HepG2 (cell line): ENCODE results near the gene UST. TPM values are rescaled to one million over a fixed set of nuclear protein-coding genes. Genes with fewer than 3 reads are reported as not detected.

ENCODE experiments used
- ATAC-seq: fragments of 200-7000 bp; cut with Tn5 transposase; 3 replicates; pipeline ENCODE4 v1.9.1; 2020; ENCODE audit warnings: mild to moderate bottlenecking, moderate library complexity
- BruUV-seq: library from RNA; stranded (reverse); fragments of 400-500 nt; replicated peaks from 2 replicates; lab custom pipeline; 2021; lab: Mats Ljungman, UMichigan
- CTCF ChIA-PET: fragments of 300-600 bp; formaldehyde crosslinking; extraction: SDS; loops from one replicate; lab custom pipeline; 2021; ENCODE audit warnings: low total read pairs, inconsistent platforms, low intra/inter-chr PET ratio; lab: Yijun Ruan, JAX
- POLR2A ChIA-PET: fragments of 350-600 bp; sonication (Branson Sonifier 250); formaldehyde crosslinking; loops from one replicate; lab custom pipeline; 2020; ENCODE audit warnings: antibody characterized with exemption, inconsistent platforms; lab: Yijun Ruan, JAX
- DNase-seq: peaks from one replicate; pipeline ENCODE4 v3.0.0-alpha.2; 2015; ENCODE audit warnings: low spot score
- FAIRE-seq: peaks from 3 replicates; lab custom pipeline; 2011; peaks lifted over from hg19 to GRCh38; lab: Jason Lieb, UNC
- H2AFZ ChIP-seq: one replicate; pipeline ENCODE4 v1.6.1; 2011; ENCODE audit warnings: low read length, inconsistent platforms
- H3K27ac ChIP-seq: fragments of 300-600 bp; 3 replicates; pipeline ENCODE4 v1.8.0; 2011; ENCODE audit warnings: mixed run types, mild to moderate bottlenecking, mixed read lengths, low read length, inconsistent platforms; ENCODE audit not compliant: insufficient read depth; ENCODE audit errors: extremely low read length
- H3K27me3 ChIP-seq, 2 experiments: fragments of 200-600 bp in 1 of 2; 2 replicates in 1 of 2; 3 replicates in 1 of 2; pipeline versions ENCODE4 v1.6.0 to v1.8.0; 2011; ENCODE audit warnings: low read length in 2 of 2, mild to moderate bottlenecking in 2 of 2, moderate library complexity in 2 of 2, inconsistent platforms in 1 of 2; ENCODE audit not compliant: insufficient read depth in 2 of 2, control insufficient read depth in 1 of 2
- H3K36me3 ChIP-seq, 2 experiments: fragments of 200-600 bp in 1 of 2; replicated peaks in 1 of 2; 2 replicates in 1 of 2; 3 replicates in 1 of 2; pipeline versions ENCODE4 v1.5.1 to v1.8.0; 2011; ENCODE audit warnings: low read length in 2 of 2, inconsistent platforms in 1 of 2; ENCODE audit not compliant: insufficient read depth in 2 of 2, control insufficient read depth in 1 of 2
- H3K4me1 ChIP-seq: 2 replicates; pipeline ENCODE4 v1.5.1; 2012; ENCODE audit warnings: low read length, inconsistent platforms; ENCODE audit not compliant: insufficient read depth
- H3K4me2 ChIP-seq: 2 replicates; pipeline ENCODE4 v1.6.0; 2011; ENCODE audit warnings: low read depth, low read length, inconsistent platforms
- H3K4me3 ChIP-seq, 3 experiments: fragments of 200-600 bp in 1 of 3; sonication (generic), shearing (Covaris generic) in 1 of 3; replicated peaks in 1 of 3; 2 replicates each; pipeline ENCODE4 v1.5.1; 2011 to 2016; ENCODE audit warnings: low read length in 3 of 3, inconsistent platforms in 2 of 3, low read depth in 2 of 3, mild to moderate bottlenecking in 2 of 3, control low read depth in 1 of 3, mixed read lengths in 1 of 3; ENCODE audit not compliant: insufficient read depth in 1 of 3
- H3K79me2 ChIP-seq: one replicate; pipeline ENCODE4 v1.6.1; 2011; ENCODE audit warnings: low read length, inconsistent platforms; ENCODE audit not compliant: insufficient read depth
- H3K9ac ChIP-seq: 2 replicates; pipeline ENCODE4 v1.6.0; 2011; ENCODE audit warnings: mild to moderate bottlenecking, low read depth, low read length, inconsistent platforms; ENCODE audit not compliant: insufficient read depth
- H3K9me3 ChIP-seq: 2 replicates; pipeline ENCODE4 v1.5.1; 2012; ENCODE audit warnings: mild to moderate bottlenecking, low read length
- H4K20me1 ChIP-seq: 2 replicates; pipeline ENCODE4 v1.6.0; 2011; ENCODE audit warnings: inconsistent platforms, mild to moderate bottlenecking, low read length, moderate library complexity; ENCODE audit not compliant: insufficient read depth
- CENPT ChIP-seq: sonication (generic); formaldehyde crosslinking; IDR thresholded peaks from 2 replicates; pipeline ENCODE4 v1.8.0; 2022; ENCODE audit warnings: low read depth, mild to moderate bottlenecking, moderate library complexity, missing genetic modification reagents
- FLYWCH1 ChIP-seq: sonication (generic); formaldehyde crosslinking; IDR thresholded peaks from 2 replicates; pipeline ENCODE4 v1.8.1; 2023; ENCODE audit warnings: mild to moderate bottlenecking, missing genetic modification reagents
- HDAC2 ChIP-seq: sonication (generic); formaldehyde crosslinking; IDR thresholded peaks from 2 replicates; pipeline ENCODE4 v1.4.0; 2020; ENCODE audit warnings: missing genetic modification reagents
- JDP2 ChIP-seq: sonication (generic); formaldehyde crosslinking; IDR thresholded peaks from 2 replicates; pipeline ENCODE4 v1.8.1; 2022; ENCODE audit warnings: missing genetic modification reagents, borderline replicate concordance
- NR3C1 ChIP-seq: sonication (generic); formaldehyde crosslinking; IDR thresholded peaks from 2 replicates; pipeline ENCODE4 v1.4.0; 2020; ENCODE audit warnings: missing genetic modification reagents
- PLRG1 ChIP-seq: fragments of 450-650 bp; conservative IDR thresholded peaks from 2 replicates; pipeline ENCODE4 v1.6.1; 2016
- PRMT3 ChIP-seq: sonication (generic); formaldehyde crosslinking; IDR thresholded peaks from 2 replicates; pipeline ENCODE4 v1.8.1; 2022; ENCODE audit warnings: low read depth, mild to moderate bottlenecking, moderate library complexity, missing genetic modification reagents, borderline replicate concordance
- SATB2 ChIP-seq: sonication (generic); formaldehyde crosslinking; IDR thresholded peaks from 2 replicates; pipeline ENCODE4 v1.5.0; 2020; ENCODE audit warnings: missing genetic modification reagents
- SNAI1 ChIP-seq: sonication (generic); formaldehyde crosslinking; IDR thresholded peaks from 2 replicates; pipeline ENCODE4 v1.5.0; 2020; ENCODE audit warnings: mild to moderate bottlenecking, missing genetic modification reagents, borderline replicate concordance
- SP2 ChIP-seq: sonication (generic); formaldehyde crosslinking; IDR thresholded peaks from 2 replicates; pipeline ENCODE4 v1.5.1; 2020; ENCODE audit warnings: mild to moderate bottlenecking, missing genetic modification reagents
- TP53 ChIP-seq: sonication (generic); formaldehyde crosslinking; conservative IDR thresholded peaks from 2 replicates; pipeline ENCODE4 v1.4.0; 2020; ENCODE audit warnings: missing genetic modification reagents
- ZBTB8A ChIP-seq: sonication (generic); formaldehyde crosslinking; IDR thresholded peaks from 2 replicates; pipeline ENCODE4 v1.4.0; 2020; ENCODE audit warnings: mild to moderate bottlenecking, low read depth, missing genetic modification reagents, borderline replicate concordance
- ZFX ChIP-seq: sonication (generic); formaldehyde crosslinking; IDR thresholded peaks from 2 replicates; pipeline ENCODE4 v1.4.0; 2020; ENCODE audit warnings: mild to moderate bottlenecking, low read depth, missing genetic modification reagents, moderate library complexity
- ZFY ChIP-seq: sonication (generic); formaldehyde crosslinking; IDR thresholded peaks from 2 replicates; pipeline ENCODE4 v1.4.0; 2020; ENCODE audit warnings: missing genetic modification reagents
- ZNF232 ChIP-seq: sonication (generic); formaldehyde crosslinking; IDR thresholded peaks from 2 replicates; pipeline ENCODE4 v1.4.0; 2020; ENCODE audit warnings: missing genetic modification reagents, borderline replicate concordance
- ZNF253 ChIP-seq: sonication (generic); formaldehyde crosslinking; IDR thresholded peaks from 2 replicates; pipeline ENCODE4 v1.8.0; 2022; ENCODE audit warnings: mild to moderate bottlenecking, missing genetic modification reagents, borderline replicate concordance
- WGBS: methylation state at CpG from one replicate; pipeline ENCODE4 v1.1.6; 2017; ENCODE audit warnings: low lambda C conversion rate; 5-methylcytosine and 5-hydroxymethylcytosine counted together
- in situ Hi-C: cut with HindIII; loops from 2 replicates; pipeline ENCODE4 v1.10.0; 2017; ENCODE audit warnings: low pct_unique_long_range_greater_than_20kb; ENCODE audit not compliant: extremely low pct_ligation_motif_present
- intact Hi-C: fragments of 100-400 bp; cut with micrococcal nuclease; formaldehyde crosslinking; loops from one replicate; pipeline ENCODE4 v1.10.0; 2022; ENCODE audit not compliant: unreplicated experiment
- polyA plus RNA-seq, 8 experiments: library from polyadenylated mRNA; depleted of rRNA in 3 of 8; stranded (reverse) in 7 of 8; unstranded in 1 of 8; fragments of >200 nt; fragmentation: Illumina TruSeq in 4 of 8; extraction: Trizol in 4 of 8; gene quantifications; 2 replicates each; pipeline versions ENCODE4 v1.2.1 to v1.2.3, GENCODE V29; 2011 to 2016; ENCODE audit warnings: low read depth in 4 of 8, missing spikeins in 1 of 8, mixed read lengths in 1 of 8; ENCODE audit not compliant: insufficient read depth in 1 of 8
- total RNA-seq, 5 experiments: library from RNA; depleted of rRNA; stranded (reverse); fragments of >200 nt; fragmentation: Illumina TruSeq; extraction: Trizol; gene quantifications; 2 replicates each; pipeline ENCODE4 v1.2.3, GENCODE V29; 2016; ENCODE audit warnings: low read depth in 1 of 5
- TF ChIP-seq, protein P1 (sequence below): IDR thresholded peaks from 2 replicates; pipeline ENCODE4 v1.6.1; 2016; ENCODE audit warnings: missing compliant biosample characterization, missing genetic modification reagents, borderline replicate concordance
- TF ChIP-seq, protein P2 (sequence below): sonication (generic); formaldehyde crosslinking; IDR thresholded peaks from 2 replicates; pipeline ENCODE4 v1.4.0; 2020; ENCODE audit warnings: missing genetic modification reagents
- TF ChIP-seq, protein P3 (sequence below): sonication (generic); formaldehyde crosslinking; IDR thresholded peaks from 2 replicates; pipeline ENCODE4 v1.4.0; 2020; ENCODE audit warnings: missing genetic modification reagents, low read depth, mild to moderate bottlenecking, borderline replicate concordance

The UST gene
- total and polyA plus RNA-seq, 2 of the 13 experiments (the other 11 are each of a cell fraction or from before 2014, with no cell fraction given): 0.27 TPM; not detected in 1

DNA sequence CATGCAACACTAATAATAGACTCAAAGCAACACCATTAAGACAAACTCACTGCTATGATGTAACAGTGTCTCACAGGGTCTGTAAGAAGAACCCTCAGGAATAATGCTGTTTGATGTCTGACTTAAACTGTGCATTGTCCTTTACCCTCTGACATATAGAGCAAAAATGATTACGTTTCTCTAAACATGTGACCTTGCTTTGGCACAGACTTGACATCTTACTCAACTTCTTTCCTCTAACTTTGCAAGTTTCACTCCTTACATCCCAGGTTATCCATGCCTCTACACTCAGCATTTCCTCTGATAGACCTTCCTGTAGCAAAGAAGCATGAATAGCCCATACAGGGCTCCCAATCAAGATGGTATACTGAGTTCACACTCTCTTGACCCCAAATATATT lies 252.7 kb downstream of the UST start:
- H3K4me3 ChIP-seq: no peak overlapping the region
- peaks cover 4% of the 10 kb centered on the region for H3K4me1 ChIP-seq
- in situ Hi-C loops: no loop called here
- TF ChIP-seq ZNF232 (CRISPR knock-in tag) (no peak), SATB2 (no peak), SP2 (CRISPR knock-in tag) (no peak), ZNF253 (CRISPR knock-in tag) (no peak), ZFY (no peak), PRMT3 (no peak)
- TF ChIP-seq, protein P1, sequence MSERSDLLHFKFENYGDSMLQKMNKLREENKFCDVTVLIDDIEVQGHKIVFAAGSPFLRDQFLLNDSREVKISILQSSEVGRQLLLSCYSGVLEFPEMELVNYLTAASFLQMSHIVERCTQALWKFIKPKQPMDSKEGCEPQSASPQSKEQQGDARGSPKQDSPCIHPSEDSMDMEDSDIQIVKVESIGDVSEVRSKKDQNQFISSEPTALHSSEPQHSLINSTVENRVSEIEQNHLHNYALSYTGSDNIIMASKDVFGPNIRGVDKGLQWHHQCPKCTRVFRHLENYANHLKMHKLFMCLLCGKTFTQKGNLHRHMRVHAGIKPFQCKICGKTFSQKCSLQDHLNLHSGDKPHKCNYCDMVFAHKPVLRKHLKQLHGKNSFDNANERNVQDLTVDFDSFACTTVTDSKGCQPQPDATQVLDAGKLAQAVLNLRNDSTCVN (CRISPR knock-in tag): no peak
- H4K20me1 ChIP-seq: no peaks in the 10 kb centered on the region
- ChIA-PET POLR2A (no interaction called here), CTCF (no interaction called here)
- WGBS: 0% methylated on average over 1 of the region's 1 CpG
- H3K4me2 ChIP-seq: no peak overlapping the region
- ATAC-seq (no peak), FAIRE-seq (no peak), DNase-seq (no peak)
- H2AFZ ChIP-seq: no peak overlapping the region
- no peaks in the 10 kb centered on the region for H3K79me2 ChIP-seq
- no TSS peak for BruUV-seq
- intact Hi-C loops: no loop called here
- no peaks in the 10 kb centered on the region for H3K36me3 ChIP-seq
- no peak overlapping the region for H3K27ac ChIP-seq
- H3K9ac ChIP-seq: no peak overlapping the region
- peaks cover 21% of the 10 kb centered on the region for H3K9me3 ChIP-seq
- no peaks in the 10 kb centered on the region; a peak in 1 of 5 replicates for H3K27me3 ChIP-seq

DNA sequence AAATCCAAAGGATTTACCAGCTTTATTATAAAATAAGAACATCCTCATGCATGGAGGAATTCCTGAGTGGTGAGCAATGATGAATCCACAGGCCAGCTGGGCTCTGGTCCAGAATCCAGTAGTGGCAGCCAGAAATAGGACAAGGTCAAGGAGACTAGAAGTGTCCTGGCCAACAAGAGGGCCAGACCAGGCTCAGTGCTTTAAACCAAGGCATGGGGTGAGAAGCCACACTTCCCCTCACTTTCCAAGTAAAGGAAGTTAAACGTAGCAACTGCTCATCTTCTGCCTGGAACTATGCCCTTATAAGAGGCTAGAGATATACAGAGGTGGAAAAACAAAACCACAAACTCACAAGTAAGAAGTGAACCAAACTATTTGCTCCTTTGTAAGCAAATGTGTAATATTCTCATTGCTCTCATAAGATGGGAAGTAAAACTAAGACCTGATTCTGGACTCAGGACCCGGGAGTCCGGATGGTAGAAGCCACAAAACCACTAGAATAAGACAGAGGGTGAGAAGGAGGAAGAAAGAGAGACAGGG lies 253.2 kb downstream of the UST start:
- Histone ChIP-seq H3K4me1 (peaks cover 9% of the 10 kb centered on the region), H4K20me1 (no peaks in the 10 kb centered on the region), H3K9me3 (peaks cover 21% of the 10 kb centered on the region), H3K27me3 (no peaks in the 10 kb centered on the region; a peak in 1 of 5 replicates), H3K4me2 (no peak overlapping the region), H3K4me3 (no peak overlapping the region), H3K36me3 (no peaks in the 10 kb centered on the region), H2AFZ (no peak overlapping the region), H3K27ac (no peak overlapping the region), H3K79me2 (no peaks in the 10 kb centered on the region), H3K9ac (no peak overlapping the region)
- TF ChIP-seq TP53: no peak
- no peak for TF ChIP-seq CENPT (CRISPR knock-in tag)
- TF ChIP-seq ZBTB8A (CRISPR knock-in tag): no peak
- TF ChIP-seq SNAI1 (CRISPR knock-in tag): no peak
- TF ChIP-seq, protein P2, sequence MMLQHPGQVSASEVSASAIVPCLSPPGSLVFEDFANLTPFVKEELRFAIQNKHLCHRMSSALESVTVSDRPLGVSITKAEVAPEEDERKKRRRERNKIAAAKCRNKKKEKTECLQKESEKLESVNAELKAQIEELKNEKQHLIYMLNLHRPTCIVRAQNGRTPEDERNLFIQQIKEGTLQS: no peak
- TF ChIP-seq PLRG1: no peak
- TF ChIP-seq FLYWCH1: no peak
- TF ChIP-seq, protein P3, sequence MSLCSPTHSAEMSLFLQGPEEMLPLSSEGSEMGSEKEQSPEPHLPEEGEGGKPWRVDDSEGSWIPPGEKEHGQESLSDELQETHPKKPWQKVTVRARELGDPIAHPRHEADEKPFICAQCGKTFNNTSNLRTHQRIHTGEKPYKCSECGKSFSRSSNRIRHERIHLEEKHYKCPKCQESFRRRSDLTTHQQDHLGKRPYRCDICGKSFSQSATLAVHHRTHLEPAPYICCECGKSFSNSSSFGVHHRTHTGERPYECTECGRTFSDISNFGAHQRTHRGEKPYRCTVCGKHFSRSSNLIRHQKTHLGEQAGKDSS (CRISPR knock-in tag): no peak
- TF ChIP-seq ZFX (CRISPR knock-in tag): no peak
- no peak for TF ChIP-seq NR3C1 (CRISPR knock-in tag)
- no peak for TF ChIP-seq HDAC2 (CRISPR knock-in tag)
- TF ChIP-seq JDP2 (CRISPR knock-in tag): no peak
- no peak for FAIRE-seq
- intact Hi-C loops: no loop called here
- no peak for DNase-seq
- WGBS: 7% methylated on average over 3 of the region's 3 CpGs
- in situ Hi-C loops: no loop called here
- no peak for ATAC-seq
- BruUV-seq: no TSS peak
- ChIA-PET POLR2A (no interaction called here), CTCF (no interaction called here)
